Measurements from ENCODE around the gene DNPEP.

The DNPEP gene

DNA sequence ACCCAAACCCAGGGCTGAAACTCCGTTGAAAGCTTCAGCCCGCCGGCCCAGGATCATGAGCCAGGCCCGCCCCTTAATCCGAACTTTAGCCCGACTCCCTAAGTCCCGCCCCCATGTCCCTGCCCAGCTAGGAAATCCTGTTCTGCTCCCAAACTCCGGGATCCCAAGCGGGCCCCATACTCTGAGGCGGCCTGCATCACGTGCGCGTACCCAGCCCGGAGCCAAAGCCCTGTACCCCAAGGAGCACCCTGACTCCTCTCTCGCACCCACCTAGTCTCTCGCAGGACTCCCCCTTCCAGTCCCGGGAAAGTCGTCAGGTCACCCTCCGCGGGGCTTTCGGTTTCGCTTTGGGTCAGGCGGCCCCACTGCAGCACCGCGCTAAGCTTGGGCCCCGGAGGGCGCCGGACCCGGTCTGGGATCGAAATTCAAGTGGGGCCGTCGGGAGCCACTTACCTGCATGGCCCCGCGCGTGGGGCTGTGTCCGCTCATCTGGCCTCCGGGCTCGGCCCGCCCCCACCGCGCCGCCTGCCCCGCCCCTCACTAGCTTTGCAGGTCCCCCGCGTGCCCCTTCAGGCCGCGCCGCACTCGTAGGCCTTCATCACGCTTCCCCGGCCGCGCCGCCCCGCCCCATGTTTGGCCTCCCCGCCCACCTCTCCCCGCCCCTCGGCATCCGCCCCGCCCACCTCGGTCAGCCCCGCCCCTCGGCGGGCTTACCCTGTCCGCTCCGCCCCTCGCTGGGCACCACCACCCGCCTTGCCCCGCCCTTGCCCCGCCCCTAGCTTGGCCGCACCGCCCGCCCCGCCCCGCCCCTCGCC is at the start of gene DNPEP:
Gene DNPEP, minus strand, starts transcription at position 607 of the 815 bp plus-strand sequence. Its CDS starts 118 bp downstream, at position 489.
- in situ Hi-C loops (cut with MboI; ENCODE audit: low sequenced_read_pairs): no loop called here

- in situ Hi-C loops (cut with MboI; ENCODE audit: low sequenced_read_pairs): no loop called here
Observed at GRCh38 chr2:219437141-219437540, 49.4 kb upstream of the DNPEP start.

GRCh38 chr2:219436491-219436890 is 48.8 kb upstream of the DNPEP start:
- in situ Hi-C loops (cut with MboI; ENCODE audit: low sequenced_read_pairs): no loop called here

GRCh38 chr2:219435701-219436100 is 48.0 kb upstream of the DNPEP start:
- in situ Hi-C loops (cut with MboI; ENCODE audit: low sequenced_read_pairs): no loop called here

- in situ Hi-C loops (cut with MboI; ENCODE audit: low sequenced_read_pairs): no loop called here
Observed at GRCh38 chr2:219434718-219435525, 47.2 kb upstream of the DNPEP start, which contains the start of gene SPEG. Gene SPEG, plus strand, starts transcription at chr2:219434843. Its CDS starts 135 bp downstream, at chr2:219434978.

GRCh38 chr2:219434468-219434717 is 46.7 kb upstream of the DNPEP start:
- in situ Hi-C loops (cut with MboI; ENCODE audit: low sequenced_read_pairs): no loop called here

DNA sequence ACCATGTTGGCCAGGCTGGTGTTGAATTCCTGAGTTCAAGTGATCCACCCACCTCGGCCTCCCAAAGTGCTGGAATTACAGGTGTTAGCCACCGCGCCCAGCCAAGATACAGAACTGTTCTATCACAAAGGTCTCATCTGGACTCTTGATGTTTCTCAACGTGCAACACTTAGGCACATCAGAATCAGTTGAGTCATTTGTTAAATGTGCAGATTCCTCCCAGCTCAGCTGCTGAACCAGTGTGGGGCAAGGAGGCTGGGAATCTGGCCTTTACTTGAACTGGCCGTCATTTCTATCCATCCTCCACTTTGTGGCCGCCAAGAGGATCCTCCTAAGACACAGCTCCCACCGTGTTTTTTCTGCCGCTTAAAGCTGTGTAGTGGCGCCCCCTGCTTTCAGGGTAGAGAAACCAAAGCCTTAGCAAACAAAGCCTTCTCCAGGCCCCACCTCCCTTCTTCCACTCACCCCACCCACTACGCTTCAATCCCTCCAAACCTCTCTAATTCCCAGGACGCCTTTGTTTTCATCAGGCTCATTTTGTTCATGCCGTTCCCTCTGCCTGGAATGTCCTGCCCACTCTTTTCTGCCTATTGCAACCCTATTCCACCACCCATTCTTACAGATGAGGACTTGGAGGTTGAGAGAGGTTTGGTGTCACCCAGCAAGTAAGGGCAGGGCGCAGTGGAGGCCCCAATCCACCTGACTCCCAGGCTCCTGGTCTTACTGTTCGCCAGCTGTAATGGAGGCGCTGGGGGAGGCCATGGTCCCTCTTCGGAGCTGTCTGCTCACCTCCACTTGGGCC is 46.2 kb upstream of the DNPEP start:
- in situ Hi-C loops (cut with MboI; ENCODE audit: low sequenced_read_pairs): no loop called here

GRCh38 chr2:219430633-219431615 is 43.2 kb upstream of the DNPEP start:
- in situ Hi-C loops (cut with MboI; ENCODE audit: low sequenced_read_pairs): no loop called here

DNA sequence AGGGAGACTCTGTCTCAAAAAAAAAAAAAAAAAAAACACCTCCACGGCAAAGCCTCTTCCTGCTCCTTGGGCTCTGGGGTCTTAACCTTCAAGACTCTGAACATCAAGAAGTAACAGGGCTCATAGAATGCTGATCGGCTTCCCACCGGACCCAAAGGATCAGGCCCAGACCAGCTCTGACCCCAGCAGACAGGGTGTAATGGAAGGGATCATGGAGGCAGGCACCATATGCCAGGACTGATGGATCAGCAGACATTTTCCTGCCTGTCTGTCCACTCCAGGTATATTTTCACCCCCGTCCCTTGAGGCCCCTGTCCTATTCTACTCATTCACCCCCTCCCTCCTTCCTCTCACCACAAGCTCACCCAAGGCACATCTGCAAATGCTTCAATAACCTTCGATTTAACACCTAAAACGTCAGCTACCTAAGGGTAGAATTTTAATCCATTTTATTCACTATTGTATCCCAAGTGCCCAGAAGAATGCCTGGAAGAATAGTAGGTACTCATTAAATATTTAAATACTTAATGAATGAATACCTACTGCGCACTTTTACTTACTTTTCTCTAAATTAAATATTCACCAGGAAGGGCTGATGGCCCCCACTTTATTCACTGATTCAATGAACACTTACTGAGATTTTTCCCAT is 42.4 kb upstream of the DNPEP start:
- in situ Hi-C loops (cut with MboI; ENCODE audit: low sequenced_read_pairs): no loop called here

- in situ Hi-C loops (cut with MboI; ENCODE audit: low sequenced_read_pairs): no loop called here
Observed at GRCh38 chr2:219428469-219428868, 40.8 kb upstream of the DNPEP start.

GRCh38 chr2:219426534-219427136 is 38.9 kb upstream of the DNPEP start:
- in situ Hi-C loops (cut with MboI; ENCODE audit: low sequenced_read_pairs): no loop called here

GRCh38 chr2:219426068-219426443 is 38.3 kb upstream of the DNPEP start:
- in situ Hi-C loops (cut with MboI; ENCODE audit: low sequenced_read_pairs): no loop called here

DNA sequence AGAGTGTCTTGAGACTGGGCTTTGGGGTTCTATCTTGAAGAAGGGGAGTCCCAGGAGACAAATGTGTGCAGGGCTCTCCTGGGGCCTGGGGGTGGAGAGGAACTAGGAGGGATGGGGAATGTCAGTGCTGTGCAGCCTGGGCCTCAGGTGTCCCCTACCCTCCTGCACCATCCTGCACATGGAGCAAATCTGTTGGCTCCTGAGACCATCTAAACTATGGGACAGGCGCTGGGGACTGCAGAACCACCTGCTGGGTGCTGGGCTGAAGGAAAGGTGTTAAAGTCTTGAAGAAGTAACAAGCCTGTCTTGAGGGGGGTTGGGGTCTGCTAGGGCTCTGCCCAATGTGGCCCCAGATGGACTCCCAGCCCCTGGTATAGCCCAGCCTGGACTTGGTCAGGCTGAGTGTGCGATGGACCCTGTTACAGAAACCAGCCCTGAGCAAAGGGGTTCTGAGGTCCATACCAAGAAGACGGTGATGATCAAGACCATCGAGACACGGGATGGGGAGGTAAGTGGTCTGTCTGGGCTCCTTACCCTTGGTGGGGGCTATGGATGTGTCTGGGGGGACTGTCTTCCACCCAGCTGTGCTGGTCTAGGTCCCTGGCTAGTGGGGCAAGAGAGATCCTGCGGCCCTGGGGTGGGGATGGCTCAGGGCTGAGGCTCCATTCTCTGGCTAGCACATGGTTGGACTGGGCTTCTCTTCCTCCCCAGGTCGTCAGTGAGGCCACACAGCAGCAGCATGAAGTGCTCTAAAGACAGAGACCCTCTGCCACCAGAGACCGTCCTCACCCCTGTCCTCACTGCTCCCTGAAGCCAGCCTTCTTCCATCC is 37.7 kb upstream of the DNPEP start:
- in situ Hi-C loops (cut with MboI; ENCODE audit: low sequenced_read_pairs): no loop called here

DNA sequence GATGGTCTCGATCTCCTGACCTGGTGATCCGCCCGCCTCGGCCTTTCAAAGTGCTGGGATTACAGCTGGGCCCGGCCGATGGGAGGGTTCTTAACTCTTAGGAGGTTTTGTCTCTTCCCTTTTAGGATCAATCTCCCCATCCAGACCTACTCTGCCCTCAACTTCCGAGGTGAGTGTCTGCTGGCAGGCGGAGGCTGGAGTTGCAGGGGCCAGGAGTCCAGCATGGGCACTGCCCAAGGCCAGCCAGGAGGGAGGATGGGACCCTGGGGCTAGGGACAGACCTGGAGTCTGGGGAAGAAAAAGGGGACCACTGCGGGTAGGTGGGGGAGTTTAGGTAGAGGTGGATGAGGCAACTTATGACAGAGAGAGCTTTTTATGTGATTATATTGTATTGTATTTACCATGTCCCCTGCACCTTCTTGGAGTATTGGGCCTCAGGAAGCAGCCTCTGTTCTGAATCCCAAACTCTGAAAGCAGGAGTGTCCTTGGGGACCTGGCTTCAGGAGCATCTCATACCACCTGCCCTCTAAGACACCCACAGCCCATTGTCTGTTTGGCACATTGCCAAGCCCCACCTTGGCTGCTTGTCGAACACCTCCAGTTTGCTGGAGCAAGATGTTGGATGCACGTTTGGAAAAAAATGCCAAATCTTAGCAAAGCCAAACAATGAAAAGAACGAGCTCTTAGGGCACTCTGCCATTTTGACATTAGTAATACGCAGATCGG is 36.1 kb upstream of the DNPEP start:
- in situ Hi-C loops (cut with MboI; ENCODE audit: low sequenced_read_pairs): loop anchor here (25.0 kb wide), 1 partner anchor 88 kb away; the partner anchor contains the start of gene ASIC4

GRCh38 chr2:219422952-219423534 is 35.3 kb upstream of the DNPEP start:
- in situ Hi-C loops (cut with MboI; ENCODE audit: low sequenced_read_pairs): loop anchor here (25.0 kb wide), 1 partner anchor 89 kb away; the partner anchor contains the start of gene ASIC4

DNA sequence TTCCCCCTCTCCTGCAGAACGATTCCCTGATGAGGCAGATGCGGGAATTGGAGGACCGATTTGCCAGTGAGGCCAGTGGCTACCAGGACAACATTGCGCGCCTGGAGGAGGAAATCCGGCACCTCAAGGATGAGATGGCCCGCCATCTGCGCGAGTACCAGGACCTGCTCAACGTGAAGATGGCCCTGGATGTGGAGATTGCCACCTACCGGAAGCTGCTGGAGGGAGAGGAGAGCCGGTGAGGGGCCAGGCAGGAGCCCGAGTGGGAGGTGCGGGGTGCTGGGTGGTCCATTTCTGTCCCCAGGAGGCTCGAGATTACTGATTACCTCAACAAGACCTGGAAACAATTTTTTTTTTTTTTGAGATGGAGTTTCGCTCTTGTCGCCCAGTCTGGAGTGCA is 33.6 kb upstream of the DNPEP start:
- in situ Hi-C loops (cut with MboI; ENCODE audit: low sequenced_read_pairs): loop anchor here (25.0 kb wide), 1 partner anchor 91 kb away; the partner anchor contains the start of gene ASIC4

GRCh38 chr2:219420687-219421086 is 33.0 kb upstream of the DNPEP start:
- in situ Hi-C loops (cut with MboI; ENCODE audit: low sequenced_read_pairs): loop anchor here (25.0 kb wide), 1 partner anchor 92 kb away; the partner anchor contains the start of gene ASIC4
